ENCODE results near the gene GALC.

GALC gene

GRCh38 chr14:87960013-87960787 lies 32.8 kb downstream of the GALC start:
- DNase-seq (ENCODE audit: low read depth in 2 of 2): no peak

- no peak for DNase-seq (ENCODE audit: low read depth in 2 of 2)
Observed at GRCh38 chr14:87955501-87955900, 37.5 kb downstream of the GALC start.

DNA sequence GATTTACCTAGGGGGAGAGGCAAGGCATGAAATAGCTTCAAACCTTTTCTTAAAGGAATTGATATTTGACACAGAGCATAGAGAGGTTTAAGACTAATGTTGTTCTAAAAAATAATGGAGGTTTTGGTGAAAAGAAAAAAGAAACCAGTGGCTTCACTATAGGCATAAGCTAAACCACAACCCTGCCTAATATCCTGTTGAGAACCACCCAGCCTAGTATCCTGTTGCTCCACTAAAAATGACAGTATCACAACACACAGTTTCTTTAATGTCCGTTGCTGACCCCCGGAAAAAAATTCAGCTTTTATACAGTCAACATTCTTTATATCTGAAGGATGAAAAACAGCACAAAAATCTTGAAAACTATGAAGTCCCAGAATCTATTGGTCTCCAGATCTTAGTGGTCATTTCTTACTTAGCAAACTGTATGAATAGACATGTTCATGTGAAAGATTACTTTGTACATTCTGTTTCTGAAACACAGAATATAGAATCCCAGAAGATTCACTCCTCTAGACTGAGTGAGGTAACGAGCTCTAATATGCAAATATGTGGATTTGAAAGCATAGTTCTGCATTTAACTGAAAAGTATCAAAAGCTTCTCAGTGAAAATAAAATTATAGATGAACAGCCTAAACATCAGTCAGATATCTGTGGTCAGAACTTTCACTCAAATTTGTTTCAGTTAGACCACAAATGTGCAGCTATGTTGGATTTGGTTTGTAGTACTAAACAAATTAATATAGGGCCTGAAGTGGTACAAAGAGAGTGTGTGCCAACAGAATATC lies 40.5 kb downstream of the GALC start:
- DNase-seq (ENCODE audit: low read depth in 2 of 2): no peak

GRCh38 chr14:87944987-87945604 lies 47.9 kb downstream of the GALC start:
- peak; percentile 6 to 13 for DNase-seq (ENCODE audit: low read depth in 2 of 2)

GRCh38 chr14:87940894-87941293 lies 52.1 kb downstream of the GALC start:
- no peak for DNase-seq (ENCODE audit: low read depth in 2 of 2)

DNA sequence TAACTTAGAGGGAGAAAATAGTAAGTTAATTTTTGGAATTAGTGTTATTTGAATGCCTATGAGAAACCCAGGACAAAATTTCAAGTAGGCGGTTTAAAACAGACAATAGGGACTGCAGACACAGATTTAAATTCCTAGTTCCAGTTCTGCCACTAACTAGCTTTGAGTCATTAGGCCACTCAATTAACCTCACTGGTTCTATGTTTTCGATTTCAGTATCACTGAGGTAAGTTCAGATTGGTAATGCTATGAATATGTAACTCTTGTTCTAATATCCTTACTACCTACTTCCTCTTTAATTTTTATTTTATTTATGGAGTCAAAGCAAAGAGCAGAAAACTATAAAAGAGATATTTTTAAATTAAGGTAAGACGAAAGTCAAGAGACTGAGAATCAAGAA lies 52.6 kb downstream of the GALC start:
- DNase-seq (ENCODE audit: low read depth in 2 of 2): no peak

- DNase-seq (ENCODE audit: low read depth in 2 of 2): no peak
Observed at GRCh38 chr14:87935886-87936285, 57.1 kb downstream of the GALC start.

GRCh38 chr14:87935081-87935828 lies 57.7 kb downstream of the GALC start:
- no peak for DNase-seq (ENCODE audit: low read depth in 2 of 2)

DNA sequence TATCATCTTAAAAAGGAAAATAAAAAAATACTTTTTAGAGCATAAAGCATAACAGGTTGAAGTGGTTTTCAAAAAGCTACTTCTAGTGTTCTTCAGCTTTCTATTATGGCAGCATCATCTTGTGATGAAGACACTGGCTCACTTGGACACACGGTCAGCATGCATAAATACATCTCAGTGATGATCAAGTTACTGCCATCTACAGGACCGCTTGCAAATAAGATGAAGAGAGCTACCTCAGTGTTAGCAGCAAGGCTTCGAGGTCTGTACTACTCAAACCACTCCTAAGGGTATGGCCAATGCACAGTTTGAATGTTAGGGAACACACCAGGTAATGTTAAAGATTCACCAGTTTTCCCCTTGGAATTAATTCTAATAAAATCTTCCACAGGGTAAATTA lies 58.8 kb downstream of the GALC start:
- DNase-seq (ENCODE audit: low read depth in 2 of 2): no peak

- DNase-seq (ENCODE audit: low read depth in 2 of 2): no peak
Observed at GRCh38 chr14:87916886-87917275, 76.1 kb downstream of the GALC start.

DNA sequence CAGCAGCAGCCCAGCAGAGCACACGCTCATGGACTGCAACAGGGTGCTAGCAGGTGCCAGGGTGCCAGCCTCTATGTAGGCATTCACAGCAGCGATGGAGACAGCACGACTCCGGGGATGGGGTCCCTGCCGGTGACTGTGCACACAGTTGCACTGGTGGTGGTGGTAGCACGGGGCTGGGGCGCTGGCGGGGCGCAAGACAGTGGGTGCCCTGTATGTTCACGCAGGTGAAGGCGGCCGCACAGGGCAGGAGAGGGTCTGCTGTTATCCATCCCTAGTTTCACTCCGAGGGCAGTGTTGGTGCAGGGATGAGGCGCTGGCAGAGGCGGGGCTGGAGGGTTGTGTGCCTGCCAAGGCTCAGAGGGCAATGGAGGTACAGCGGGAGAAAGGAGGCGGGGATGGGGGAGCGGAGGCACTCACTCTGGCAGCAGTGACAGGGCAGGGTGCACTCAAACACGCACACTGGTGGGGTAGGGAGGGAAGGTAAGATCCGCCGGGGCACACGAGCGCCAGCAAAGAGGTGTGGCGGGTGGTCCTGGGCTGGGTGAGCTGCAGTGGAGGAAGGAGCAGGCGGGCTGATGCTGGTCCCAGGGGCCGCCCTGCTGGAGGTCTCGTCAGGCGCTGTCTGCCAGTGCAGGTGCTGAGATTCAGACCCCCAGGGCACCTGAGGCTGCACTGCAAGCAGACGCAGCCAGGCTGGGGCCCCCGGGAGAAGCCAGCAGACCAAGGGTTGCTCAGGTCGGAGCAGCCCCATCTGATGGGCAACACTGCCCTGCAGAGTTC lies 76.7 kb downstream of the GALC start:
- no peak for DNase-seq (ENCODE audit: low read depth in 2 of 2)

DNA sequence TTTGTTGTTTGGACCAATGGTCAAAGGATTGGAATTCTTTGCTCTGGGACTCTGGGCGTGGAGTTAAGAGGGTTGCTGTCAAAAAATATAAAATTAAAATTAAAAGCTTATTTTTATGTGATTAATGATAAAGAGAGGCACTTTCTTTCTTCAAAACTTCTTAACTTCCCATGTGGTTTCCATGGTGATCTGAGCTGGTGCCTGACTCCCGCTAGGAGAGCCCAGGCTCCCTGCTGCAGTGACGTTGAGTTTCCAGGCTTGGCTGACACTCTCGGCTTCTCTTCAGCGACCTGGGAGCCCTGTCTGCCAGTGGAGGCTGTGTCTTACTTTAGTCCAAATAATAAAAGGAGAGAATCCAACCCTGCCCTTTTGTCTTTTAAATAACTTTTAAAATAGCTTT lies 84.4 kb downstream of the GALC start:
- DNase-seq (ENCODE audit: low read depth in 2 of 2): no peak

DNA sequence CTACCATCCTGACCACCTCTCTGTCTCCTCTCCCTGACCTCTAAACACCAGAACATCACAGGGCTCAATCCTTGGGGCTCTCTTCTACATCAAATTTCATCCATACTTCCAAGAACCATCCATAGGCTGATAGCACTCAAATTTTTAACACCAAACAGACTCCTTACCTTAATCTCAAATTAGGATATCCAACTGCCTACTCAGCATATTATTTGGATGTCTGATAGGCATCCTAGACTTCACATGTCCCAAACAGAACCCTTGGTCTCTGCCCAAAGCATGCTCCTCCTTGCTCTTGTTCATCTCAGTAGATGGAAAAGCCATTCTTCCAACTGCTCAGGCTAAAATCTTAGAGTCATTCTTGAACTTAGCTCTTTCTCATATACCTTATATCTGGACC lies 91.3 kb downstream of the GALC start:
- no peak for DNase-seq (ENCODE audit: low read depth in 2 of 2)

- no peak for DNase-seq (ENCODE audit: low read depth in 2 of 2)
Observed at GRCh38 chr14:87901236-87901635, 91.7 kb downstream of the GALC start.

DNA sequence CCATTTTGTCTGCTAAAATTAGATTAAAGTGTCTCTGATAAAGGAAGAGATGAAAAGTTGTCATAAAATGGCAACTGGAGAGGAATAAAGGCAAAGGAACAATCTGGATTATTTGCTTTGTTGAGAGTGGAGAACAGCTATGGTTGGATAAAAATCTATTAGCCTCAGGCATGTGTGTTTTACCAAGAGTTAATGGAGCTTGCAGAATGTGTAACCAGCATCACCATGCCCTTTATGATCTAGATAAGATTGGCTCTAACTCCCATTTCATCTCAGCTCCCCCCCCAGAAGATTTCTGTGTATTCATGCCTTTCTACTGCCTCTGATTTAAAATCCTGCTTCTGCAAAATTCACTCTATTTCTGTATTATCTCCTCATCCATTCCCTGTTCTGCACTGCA lies 93.8 kb downstream of the GALC start:
- DNase-seq (ENCODE audit: low read depth in 2 of 2): no peak

- no peak for DNase-seq (ENCODE audit: low read depth in 2 of 2)
Observed at GRCh38 chr14:87898301-87898700, 94.7 kb downstream of the GALC start.

GRCh38 chr14:87896393-87897380 lies 96.3 kb downstream of the GALC start:
- peak in 1 of 2 experiments; percentile 41 for DNase-seq (ENCODE audit: low read depth in 2 of 2)

DNA sequence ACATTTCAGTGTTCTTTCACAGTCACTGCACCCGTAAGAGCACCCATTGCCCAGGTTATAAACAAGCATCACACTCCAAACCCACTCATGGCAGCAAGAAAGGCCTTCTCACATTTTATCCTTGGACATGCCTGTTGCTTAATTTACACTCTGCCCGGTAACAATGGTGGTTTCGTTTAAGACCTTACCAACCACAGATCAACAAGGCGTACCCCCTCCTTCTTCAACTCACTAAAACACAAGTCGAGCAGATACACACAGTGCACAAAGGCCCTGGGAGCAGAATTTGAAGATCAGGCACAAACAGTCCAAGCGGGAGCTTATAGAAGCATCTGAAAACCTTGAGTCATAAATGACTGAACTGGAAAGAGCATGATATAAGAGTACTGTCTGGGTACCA lies 98.1 kb downstream of the GALC start:
- DNase-seq (ENCODE audit: low read depth in 2 of 2): no peak

GRCh38 chr14:87892763-87893162 lies 100.2 kb downstream of the GALC start:
- DNase-seq (ENCODE audit: low read depth in 2 of 2): peak in 1 of 2 experiments; percentile 30

All from fibroblast of skin of left biceps (primary cell).